HCT116 (cell line): ENCODE results near the gene ZNF317. TPM values are rescaled to one million over a fixed set of nuclear protein-coding genes. Genes with fewer than 3 reads are reported as not detected.

ENCODE experiments used
- ATAC-seq: fragments of 200-7000 bp; cut with Tn5 transposase; 2 replicates; pipeline ENCODE4 v1.9.1; 2020; ENCODE audit warnings: mild to moderate bottlenecking, moderate library complexity
- BruUV-seq: library from RNA; stranded (reverse); fragments of 400-500 nt; replicated peaks from 2 replicates; lab custom pipeline; 2021; lab: Mats Ljungman, UMichigan
- CTCF ChIA-PET: fragments of 300-600 bp; sonication (Branson Sonifier 250); formaldehyde crosslinking; loops from one replicate; lab custom pipeline; 2021; ENCODE audit warnings: antibody characterized with exemption; lab: Charles Lee
- POLR2A ChIA-PET: fragments of 300-600, 350-600 bp; sonication (Branson Sonifier 250); formaldehyde crosslinking; loops from one replicate; lab custom pipeline; 2021; ENCODE audit warnings: antibody characterized with exemption; lab: Charles Lee
- RAD21 ChIA-PET, 2 experiments: fragments of 300-600 bp; sonication (Branson Sonifier 250); formaldehyde crosslinking; loops; one replicate each; lab custom pipeline; 2023; ENCODE audit warnings: low total read pairs in 2 of 2; ENCODE audit not compliant: uncharacterized antibody in 2 of 2, unreplicated experiment in 2 of 2, low non-redundant PET in 1 of 2; lab: Charles Lee
- DNase-seq: peaks from one replicate; pipeline ENCODE4 v3.0.0-alpha.2; 2010; ENCODE audit warnings: low read depth, low spot score
- H2AFZ ChIP-seq: fragments of 200-600 bp; shearing (Covaris generic), sonication (generic); 2 replicates; pipeline ENCODE4 v1.6.1; 2017; ENCODE audit warnings: low read depth, mixed run types, mixed read lengths, antibody characterized with exemption, low read length; ENCODE audit not compliant: poor library complexity, severe bottlenecking
- H3K27ac ChIP-seq: 2 replicates; pipeline ENCODE4 v1.5.1; 2012; ENCODE audit warnings: low read depth, low read length
- H3K27me3 ChIP-seq: fragments of 200-600 bp; sonication (generic); 2 replicates; pipeline ENCODE4 v1.6.1; 2016; ENCODE audit warnings: mixed run types, low read length, mixed read lengths; ENCODE audit not compliant: insufficient read depth
- H3K36me3 ChIP-seq, 2 experiments: fragments of 200-500 bp in 1 of 2; fragments of 200-600 bp in 1 of 2; sonication (Bioruptor generic) in 1 of 2; sonication (generic) in 1 of 2; 2 replicates each; pipeline versions ENCODE4 v1.5.1 to v1.6.1; 2014 to 2016; ENCODE audit warnings: low read length in 2 of 2, inconsistent platforms in 1 of 2, mixed read lengths in 1 of 2, mixed run types in 1 of 2; ENCODE audit not compliant: insufficient read depth in 2 of 2, control insufficient read depth in 1 of 2
- H3K4me1 ChIP-seq, 2 experiments: fragments of 200-600 bp in 1 of 2; sonication (generic) in 1 of 2; 2 replicates each; pipeline versions ENCODE4 v1.5.1 to v1.6.1; 2012 to 2017; ENCODE audit warnings: low read length in 2 of 2, inconsistent platforms in 1 of 2, mild to moderate bottlenecking in 1 of 2, mixed read lengths in 1 of 2, mixed run types in 1 of 2, moderate library complexity in 1 of 2; ENCODE audit not compliant: insufficient read depth in 2 of 2, control insufficient read depth in 1 of 2
- H3K4me2 ChIP-seq: fragments of 200-600 bp; sonication (generic); 2 replicates; pipeline ENCODE4 v1.6.1; 2017; ENCODE audit warnings: mixed run types, low read length, mixed read lengths
- H3K4me3 ChIP-seq, 2 experiments: fragments of 200-600 bp in 1 of 2; sonication (generic) in 1 of 2; replicated peaks in 1 of 2; 2 replicates each; pipeline ENCODE4 v1.5.1; 2011 to 2016; ENCODE audit warnings: low read length in 2 of 2, control low read depth in 1 of 2, low read depth in 1 of 2, mild to moderate bottlenecking in 1 of 2, mixed read lengths in 1 of 2, mixed run types in 1 of 2
- H3K79me2 ChIP-seq: fragments of 200-600 bp; sonication (generic); 2 replicates; pipeline ENCODE4 v1.6.1; 2017; ENCODE audit warnings: mild to moderate bottlenecking, mixed run types, low read length, moderate library complexity, mixed read lengths; ENCODE audit not compliant: insufficient read depth
- H3K9ac ChIP-seq: fragments of 200-600 bp; sonication (generic); 2 replicates; pipeline ENCODE4 v1.6.1; 2016; ENCODE audit warnings: low read length, mixed read lengths
- H3K9me2 ChIP-seq: fragments of 200-600 bp; sonication (generic), shearing (Covaris generic); 2 replicates; pipeline ENCODE4 v1.6.1; 2017; ENCODE audit warnings: mixed run types, mild to moderate bottlenecking, moderate library complexity; ENCODE audit not compliant: insufficient read depth
- H3K9me3 ChIP-seq, 2 experiments: fragments of 200-500 bp in 1 of 2; fragments of 200-600 bp in 1 of 2; sonication (Bioruptor generic) in 1 of 2; sonication (generic) in 1 of 2; 2 replicates each; pipeline ENCODE4 v1.6.1; 2014 to 2017; ENCODE audit warnings: low read length in 2 of 2, mixed read lengths in 2 of 2, inconsistent platforms in 1 of 2, low read depth in 1 of 2, mild to moderate bottlenecking in 1 of 2, mixed run types in 1 of 2, moderate library complexity in 1 of 2; ENCODE audit not compliant: control insufficient read depth in 1 of 2, insufficient read depth in 1 of 2
- H4K20me1 ChIP-seq: fragments of 200-600 bp; sonication (generic), shearing (Covaris generic); 2 replicates; pipeline ENCODE4 v1.6.1; 2017; ENCODE audit warnings: mixed run types, mild to moderate bottlenecking, moderate library complexity; ENCODE audit not compliant: insufficient read depth
- ATF3 ChIP-seq: IDR thresholded peaks from 2 replicates; pipeline ENCODE4 v1.6.1; 2012
- EGR1 ChIP-seq: IDR thresholded peaks from 2 replicates; pipeline ENCODE4 v1.6.1; 2012; ENCODE audit warnings: low read depth
- ELF1 ChIP-seq: IDR thresholded peaks from 2 replicates; pipeline ENCODE4 v1.6.1; 2012; ENCODE audit warnings: low read depth, borderline replicate concordance
- EZH2 ChIP-seq: fragments of 200-600 bp; sonication (generic); IDR thresholded peaks from 2 replicates; pipeline ENCODE4 v1.6.1; 2017; ENCODE audit warnings: antibody characterized with exemption, mixed run types
- MAX ChIP-seq: IDR thresholded peaks from 2 replicates; pipeline ENCODE4 v1.6.1; 2012
- POLR2A ChIP-seq: IDR thresholded peaks from 2 replicates; pipeline ENCODE4 v1.7.0; 2011; ENCODE audit warnings: borderline replicate concordance; ENCODE audit not compliant: insufficient read depth, insufficient read length; ENCODE audit errors: extremely low read depth
- POLR2AphosphoS5 ChIP-seq: IDR thresholded peaks from 2 replicates; pipeline ENCODE4 v1.6.1; 2011; ENCODE audit warnings: mild to moderate bottlenecking, low read depth, low read length, moderate library complexity
- REST ChIP-seq: IDR thresholded peaks from 2 replicates; pipeline ENCODE4 v1.6.1; 2012; ENCODE audit warnings: low read depth
- SP1 ChIP-seq: IDR thresholded peaks from 2 replicates; pipeline ENCODE4 v1.6.1; 2012; ENCODE audit warnings: low read depth
- YY1 ChIP-seq: IDR thresholded peaks from 2 replicates; pipeline ENCODE4 v1.6.1; 2011; ENCODE audit warnings: low read length, low read depth, moderate library complexity, mild to moderate bottlenecking; ENCODE audit not compliant: insufficient replicate concordance; ENCODE audit errors: extremely low read depth
- intact Hi-C: fragments of 100-400 bp; cut with micrococcal nuclease; formaldehyde crosslinking; loops from 2 replicates; pipeline ENCODE4 v1.10.0; 2022
- total RNA-seq: library from RNA; stranded (reverse); gene quantifications from one replicate; pipeline ENCODE4 v1.2.1, GENCODE V29; 2021; ENCODE audit not compliant: unreplicated experiment
- TF ChIP-seq, protein P1 (sequence below): IDR thresholded peaks from 2 replicates; pipeline ENCODE4 v1.6.1; 2011; ENCODE audit warnings: mild to moderate bottlenecking, low read length, moderate library complexity; ENCODE audit not compliant: insufficient replicate concordance; ENCODE audit errors: extremely low read depth

ZNF317 gene
- total RNA-seq, 1 experiment from 2014 or later, result 39.8 TPM

GRCh38 chr19:9116547-9116946, 23.6 kb upstream of the ZNF317 start:
- Histone ChIP-seq H3K4me1 (no peaks in the 10 kb centered on the region), H3K4me2 (no peak overlapping the region)
- RAD21 ChIA-PET, result no interaction called here
- ATAC-seq (no peak), DNase-seq (no peak)
- TF ChIP-seq MAX, result no peak
- TF ChIP-seq, protein P1, sequence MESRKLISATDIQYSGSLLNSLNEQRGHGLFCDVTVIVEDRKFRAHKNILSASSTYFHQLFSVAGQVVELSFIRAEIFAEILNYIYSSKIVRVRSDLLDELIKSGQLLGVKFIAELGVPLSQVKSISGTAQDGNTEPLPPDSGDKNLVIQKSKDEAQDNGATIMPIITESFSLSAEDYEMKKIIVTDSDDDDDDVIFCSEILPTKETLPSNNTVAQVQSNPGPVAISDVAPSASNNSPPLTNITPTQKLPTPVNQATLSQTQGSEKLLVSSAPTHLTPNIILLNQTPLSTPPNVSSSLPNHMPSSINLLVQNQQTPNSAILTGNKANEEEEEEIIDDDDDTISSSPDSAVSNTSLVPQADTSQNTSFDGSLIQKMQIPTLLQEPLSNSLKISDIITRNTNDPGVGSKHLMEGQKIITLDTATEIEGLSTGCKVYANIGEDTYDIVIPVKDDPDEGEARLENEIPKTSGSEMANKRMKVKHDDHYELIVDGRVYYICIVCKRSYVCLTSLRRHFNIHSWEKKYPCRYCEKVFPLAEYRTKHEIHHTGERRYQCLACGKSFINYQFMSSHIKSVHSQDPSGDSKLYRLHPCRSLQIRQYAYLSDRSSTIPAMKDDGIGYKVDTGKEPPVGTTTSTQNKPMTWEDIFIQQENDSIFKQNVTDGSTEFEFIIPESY, result no peak
- no peak for TF ChIP-seq POLR2AphosphoS5
- TF ChIP-seq EZH2, result no peak
- TF ChIP-seq SP1, result no peak
- TF ChIP-seq POLR2A, result no peak
- no peak for TF ChIP-seq ELF1
- TF ChIP-seq ATF3, result no peak
- no peak for TF ChIP-seq YY1
- no peak for TF ChIP-seq EGR1
- TF ChIP-seq REST, result no peak
- TF ChIP-seq, all 23 proteins: peak for 0
- no peak overlapping the region for H2AFZ ChIP-seq
- ChIA-PET POLR2A (no interaction called here), CTCF (no interaction called here)
- no peaks in the 10 kb centered on the region for H4K20me1 ChIP-seq
- H3K36me3 ChIP-seq, result no peaks in the 10 kb centered on the region
- no peak overlapping the region for H3K27ac ChIP-seq
- no TSS peak for BruUV-seq
- no peak overlapping the region for H3K9ac ChIP-seq
- no peaks in the 10 kb centered on the region for H3K79me2 ChIP-seq
- H3K9me2 ChIP-seq, result no peaks in the 10 kb centered on the region
- intact Hi-C loops, result no loop called here
- H3K4me3 ChIP-seq, result no peak overlapping the region
- no peaks in the 10 kb centered on the region for H3K27me3 ChIP-seq
- H3K9me3 ChIP-seq, result no peaks in the 10 kb centered on the region
